ENCODE results near the gene IFITM5.
"Not testable (repeated sequence)": the region's sequence is repeated elsewhere in the genome, so short reads cannot be mapped to it uniquely, and the experiment has no call there.

IFITM5 gene

DNA sequence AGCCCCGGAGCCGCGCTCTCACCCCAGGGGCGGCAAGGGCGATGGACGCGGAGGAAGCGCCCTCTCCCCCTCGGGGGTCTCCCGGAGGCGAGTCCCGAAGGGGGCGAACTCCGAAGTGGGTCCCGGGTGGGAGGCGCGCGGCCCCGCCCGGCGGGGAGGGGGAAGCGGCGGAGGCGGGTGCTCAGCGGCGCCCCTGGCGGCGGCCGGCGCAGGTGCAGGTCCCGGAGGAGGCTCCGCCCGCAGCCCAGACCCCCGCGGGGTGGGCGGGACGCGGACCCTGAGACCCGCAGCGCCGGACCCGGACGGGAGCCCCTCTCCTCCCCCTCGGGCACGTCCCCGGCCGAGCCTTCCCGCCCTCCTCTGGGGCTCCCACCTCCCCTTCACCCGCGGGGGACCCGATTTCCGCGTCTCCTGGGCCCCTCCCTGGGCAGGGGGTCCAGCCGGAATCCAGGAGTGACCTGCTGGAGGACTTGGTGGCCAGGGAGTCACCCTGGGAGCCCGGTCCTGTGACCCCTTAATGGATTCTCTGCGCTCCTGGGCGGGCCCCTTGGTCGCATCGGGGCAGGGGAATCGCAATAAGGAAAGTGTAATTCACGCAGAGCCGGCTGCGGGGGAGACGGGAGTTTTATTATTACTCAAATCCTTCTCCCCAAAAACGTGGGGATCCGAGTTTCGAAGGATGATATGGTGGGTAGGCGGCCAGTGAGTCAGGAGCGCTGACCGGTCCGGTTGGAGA lies 11.9 kb upstream of the IFITM5 start:
- not testable (repeated sequence) for DNase-seq

DNA sequence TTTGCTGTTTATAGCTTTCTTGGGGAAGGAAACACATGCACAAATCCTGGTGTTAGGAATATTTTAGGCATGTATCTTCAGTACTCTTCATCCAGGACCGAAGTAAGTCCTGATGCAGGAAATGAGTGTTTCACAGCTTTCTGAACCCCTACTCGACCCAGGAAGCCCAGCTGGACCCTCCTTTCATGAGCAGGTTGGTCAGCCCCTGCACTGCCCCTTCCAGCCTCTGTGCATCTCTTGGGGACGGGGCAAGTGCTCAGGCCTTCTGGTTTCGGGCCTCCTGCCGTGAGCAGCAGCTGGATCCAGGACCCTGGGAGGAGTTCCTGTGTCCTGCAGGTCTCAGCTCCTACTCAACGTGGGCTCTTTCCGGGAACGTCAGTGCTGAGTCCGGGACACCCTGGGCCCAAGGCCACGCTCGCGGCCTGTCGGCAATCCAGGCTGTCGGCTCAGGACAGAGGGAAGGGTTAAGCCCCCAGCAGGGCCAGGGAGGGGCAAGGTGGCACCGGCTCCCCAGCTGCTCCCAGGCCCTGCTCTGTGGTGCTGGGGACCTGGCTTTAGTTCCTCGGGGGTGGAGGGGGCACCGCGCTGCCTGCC lies 10.8 kb upstream of the IFITM5 start:
- not testable (repeated sequence) for DNase-seq

GRCh38 chr11:308740-309665 lies 9.7 kb upstream of the IFITM5 start:
- not testable (repeated sequence) for DNase-seq

GRCh38 chr11:307766-308708 lies 8.7 kb upstream of the IFITM5 start, which contains the start of gene IFITM2:
Gene IFITM2, plus strand, starts transcription at chr11:307816. Its CDS starts 377 bp downstream, at chr11:308193.
- DNase-seq = peak; percentile 45

- no peak for DNase-seq
Observed at GRCh38 chr11:306645-307371, 7.5 kb upstream of the IFITM5 start.

DNA sequence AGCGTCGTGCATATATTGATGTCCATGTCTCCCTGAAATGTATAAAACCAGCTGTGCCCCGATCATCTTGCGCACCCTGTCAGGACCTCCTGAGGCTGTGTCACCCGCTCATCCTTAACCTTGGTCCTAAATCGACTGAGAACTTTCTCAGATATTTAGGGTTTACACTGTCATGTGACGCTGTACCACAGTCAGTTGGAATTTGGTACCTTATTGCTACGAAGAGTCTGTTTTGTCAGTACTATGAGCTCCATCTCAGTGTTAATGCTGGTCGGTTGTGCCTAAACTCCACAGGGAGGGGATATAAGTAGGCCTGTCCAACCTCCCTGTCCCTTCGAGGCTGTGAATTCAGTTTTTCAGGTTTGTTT lies 6.5 kb upstream of the IFITM5 start:
- DNase-seq = no peak

DNA sequence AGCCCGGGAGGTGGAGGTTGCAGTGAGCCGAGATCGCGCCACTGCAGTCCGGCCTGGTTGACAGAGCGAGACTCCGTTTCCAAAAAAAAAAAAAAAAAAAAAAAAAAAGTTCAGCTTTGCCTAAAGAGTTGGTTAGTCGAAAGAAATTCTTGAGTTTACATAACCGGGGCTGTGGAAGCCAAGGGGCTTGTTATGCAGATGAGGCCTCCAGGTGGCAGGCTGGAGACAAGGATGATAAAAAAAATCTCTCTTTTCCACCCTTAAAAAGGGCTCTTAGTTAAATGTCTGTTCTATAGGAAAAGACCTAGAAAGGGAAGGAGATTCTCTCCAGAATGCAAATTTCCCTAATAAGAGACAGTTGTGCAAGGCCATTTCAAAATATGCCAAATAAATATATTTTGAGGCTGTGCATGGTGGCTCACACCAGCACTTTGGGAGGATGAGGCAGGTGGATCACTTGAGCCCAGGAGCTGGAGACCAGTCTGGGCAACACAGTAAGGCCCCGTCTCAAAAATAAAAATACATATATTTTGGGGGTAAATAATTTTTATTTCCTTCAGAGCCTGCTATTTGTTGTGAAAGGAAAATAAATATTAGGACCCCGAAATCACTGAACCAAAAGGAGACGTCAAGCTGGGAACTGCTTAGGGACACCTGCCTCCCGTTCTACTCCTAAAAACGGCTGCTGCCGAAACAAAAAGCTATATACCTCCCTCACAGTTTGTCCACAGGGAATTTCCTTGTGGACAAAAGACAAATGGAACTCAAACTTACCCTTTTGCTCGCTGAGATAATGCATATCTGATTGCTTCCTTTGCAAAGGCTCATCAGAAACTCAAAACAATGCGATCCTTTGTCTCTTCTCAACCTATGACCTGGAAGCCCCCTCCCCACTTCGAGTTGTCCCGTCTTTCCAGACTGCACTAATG lies 5.9 kb upstream of the IFITM5 start:
- peak; percentile 62 for DNase-seq

GRCh38 chr11:304061-304506 lies 4.8 kb upstream of the IFITM5 start:
- no peak for DNase-seq

GRCh38 chr11:303363-303762 lies 4.0 kb upstream of the IFITM5 start:
- DNase-seq = no peak

DNA sequence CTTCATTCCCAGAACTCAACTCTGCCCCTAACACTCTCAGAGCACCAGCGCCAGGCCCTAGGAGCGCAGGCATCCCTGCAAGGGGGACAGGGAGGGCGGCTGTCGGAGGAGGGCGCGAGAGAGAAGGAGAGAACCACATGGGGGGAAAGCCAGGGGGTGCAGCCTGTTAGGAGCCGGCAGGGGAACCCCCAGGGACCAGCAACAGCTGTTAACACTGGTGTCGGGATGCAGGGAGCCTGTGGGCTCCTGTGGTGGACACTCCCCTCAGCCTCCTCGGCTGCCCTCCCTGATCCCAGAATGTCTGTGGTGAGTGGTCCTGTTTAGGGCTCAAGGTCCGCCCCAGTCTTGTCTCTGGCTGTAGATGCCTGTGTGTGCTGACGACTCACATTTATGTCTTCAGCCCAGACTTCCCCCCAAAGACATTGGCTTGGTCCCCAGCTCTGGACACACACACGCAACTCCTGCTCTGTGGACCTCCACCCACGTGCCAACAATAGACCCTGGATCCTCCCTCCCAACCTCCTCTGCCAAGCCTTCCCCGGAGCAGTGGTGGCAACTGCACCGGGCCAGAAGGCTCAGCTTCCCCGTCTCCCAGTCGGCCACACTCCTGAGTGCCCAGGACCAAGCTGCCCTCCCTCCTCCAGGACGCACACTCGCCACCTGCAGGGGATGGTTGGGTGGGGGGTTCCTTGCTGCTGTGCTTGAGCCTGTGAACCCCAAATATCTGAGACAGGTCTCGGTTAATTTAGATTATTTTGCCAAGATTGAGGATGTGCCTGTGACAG lies 817 bp upstream of the IFITM5 start:
- DNase-seq = no peak

GRCh38 chr11:298406-299065 lies 790 bp downstream of the IFITM5 start:
- no peak for DNase-seq

DNA sequence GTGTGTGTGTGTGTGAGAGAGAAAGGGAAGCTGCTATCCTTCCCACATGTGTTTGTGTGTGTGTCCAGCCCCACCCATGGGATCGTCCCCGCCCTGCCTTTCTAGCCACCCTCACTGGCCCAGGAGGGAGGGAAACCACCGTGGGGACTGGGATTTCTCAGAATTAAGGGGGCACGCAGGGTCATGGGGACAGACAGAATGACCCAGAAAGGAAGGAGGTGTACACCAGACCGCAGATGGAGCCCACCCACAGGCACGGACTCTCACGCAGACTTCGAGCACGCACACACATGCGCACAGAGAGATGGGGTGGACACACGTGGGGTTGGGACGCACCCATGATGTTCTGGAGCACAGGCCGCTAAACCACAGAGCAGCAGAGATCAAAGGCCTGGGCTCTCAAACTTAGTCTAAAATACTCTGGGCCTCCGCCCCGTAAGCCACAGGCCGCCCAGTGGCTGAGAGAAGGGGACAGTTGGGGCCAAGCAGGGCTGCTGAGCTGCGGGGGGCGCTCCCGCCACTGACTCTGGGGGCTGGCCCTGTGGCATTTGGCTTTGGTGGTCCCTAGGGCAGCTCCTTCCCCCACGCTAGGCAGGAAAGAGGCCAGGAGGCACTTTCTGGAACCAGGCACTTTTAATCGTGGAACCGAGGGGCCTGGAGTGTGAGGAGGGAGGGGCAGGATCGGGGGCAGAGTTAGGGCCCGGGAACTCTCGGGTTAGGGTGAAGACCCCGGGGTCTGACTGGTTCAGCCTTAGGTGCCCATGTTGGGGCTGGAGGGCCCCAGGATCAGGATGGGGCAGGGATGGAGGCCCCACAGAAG lies 1.5 kb downstream of the IFITM5 start:
- no peak for DNase-seq

- no peak for DNase-seq
Observed at GRCh38 chr11:297051-297585, 2.2 kb downstream of the IFITM5 start.

GRCh38 chr11:296171-297050 lies 2.9 kb downstream of the IFITM5 start:
- no peak for DNase-seq

- DNase-seq = no peak
Observed at GRCh38 chr11:295351-296170, 3.8 kb downstream of the IFITM5 start.

DNA sequence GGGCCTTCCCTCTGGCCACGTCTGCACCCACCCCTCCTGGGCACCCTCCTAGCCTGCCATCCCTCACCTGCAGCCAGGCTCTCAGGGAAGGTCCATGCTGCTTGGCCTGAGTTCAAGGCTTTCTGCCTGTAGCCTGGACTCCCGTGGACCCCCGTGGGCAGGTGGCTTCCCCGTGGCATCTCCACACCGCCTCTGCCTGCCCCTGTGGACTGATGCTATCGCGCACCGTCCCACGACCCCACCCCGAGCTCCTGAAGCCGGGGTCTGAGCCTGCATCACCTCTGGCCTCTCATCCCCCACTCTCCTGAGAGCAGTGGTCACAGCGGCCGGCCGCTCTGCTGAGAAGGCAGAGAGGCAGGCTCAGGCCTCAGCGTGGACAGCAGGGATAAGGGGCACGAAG lies 4.5 kb downstream of the IFITM5 start:
- no peak for DNase-seq

All from stimulated activated CD4-positive, alpha-beta T cell treated with anti-CD3 and anti-CD28 coated beads, Interleukin-4, amount 100 ng/mL, for 24 hours (primary cell).